GM19372 (cell line): ENCODE measurements around the gene REXO4.

ENCODE experiments used
- ATAC-seq: cut with Tn5 transposase; IDR thresholded peaks from one replicate; pipeline ENCODE4 v1.9.1; 2021; ENCODE audit warnings: mild to moderate bottlenecking, low read depth, moderate library complexity; ENCODE audit not compliant: unreplicated experiment

The REXO4 gene, protein sequence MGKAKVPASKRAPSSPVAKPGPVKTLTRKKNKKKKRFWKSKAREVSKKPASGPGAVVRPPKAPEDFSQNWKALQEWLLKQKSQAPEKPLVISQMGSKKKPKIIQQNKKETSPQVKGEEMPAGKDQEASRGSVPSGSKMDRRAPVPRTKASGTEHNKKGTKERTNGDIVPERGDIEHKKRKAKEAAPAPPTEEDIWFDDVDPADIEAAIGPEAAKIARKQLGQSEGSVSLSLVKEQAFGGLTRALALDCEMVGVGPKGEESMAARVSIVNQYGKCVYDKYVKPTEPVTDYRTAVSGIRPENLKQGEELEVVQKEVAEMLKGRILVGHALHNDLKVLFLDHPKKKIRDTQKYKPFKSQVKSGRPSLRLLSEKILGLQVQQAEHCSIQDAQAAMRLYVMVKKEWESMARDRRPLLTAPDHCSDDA

DNA sequence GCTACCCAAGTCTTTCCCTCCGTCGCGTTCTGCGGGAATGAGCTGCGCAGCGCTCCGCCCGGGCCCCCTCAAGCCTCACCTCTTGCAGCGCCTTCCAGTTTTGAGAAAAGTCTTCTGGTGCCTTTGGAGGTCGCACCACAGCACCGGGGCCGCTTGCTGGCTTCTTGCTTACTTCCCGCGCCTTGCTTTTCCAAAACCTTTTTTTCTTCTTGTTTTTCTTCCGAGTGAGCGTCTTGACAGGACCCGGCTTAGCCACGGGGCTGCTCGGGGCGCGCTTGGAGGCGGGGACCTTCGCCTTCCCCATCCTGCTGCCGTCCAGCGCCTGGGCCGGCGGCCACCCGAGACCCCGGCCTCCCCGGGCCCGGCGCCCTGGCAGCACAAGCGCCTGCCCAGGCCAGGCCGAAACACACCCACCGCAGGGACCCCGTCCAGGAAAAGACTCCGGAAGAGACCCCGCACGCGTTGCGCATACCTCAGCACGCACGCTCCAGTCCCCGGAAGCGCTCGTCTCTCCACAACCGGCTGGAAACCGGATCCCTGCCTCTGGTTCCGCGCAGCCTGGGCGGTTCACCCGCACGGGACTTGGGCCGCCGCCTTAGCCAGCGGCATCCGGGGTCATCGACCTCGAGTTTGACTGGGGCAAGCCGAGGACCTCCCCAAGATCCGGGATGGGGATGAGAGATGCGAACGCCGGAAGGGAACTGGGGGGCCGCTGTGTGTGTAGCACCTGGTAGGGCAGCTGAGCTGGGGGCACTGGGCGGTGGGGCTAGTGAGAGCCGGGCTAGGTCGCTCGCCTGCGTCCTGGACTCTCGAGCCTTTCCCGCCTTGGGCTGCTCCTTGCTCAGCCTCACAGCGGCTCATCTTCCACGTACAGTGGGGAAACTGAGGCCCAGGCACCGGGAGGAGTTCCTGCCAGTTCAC is at the start of gene REXO4:
TSS of gene REXO4 (minus strand) at position 470 of the 921 bp plus-strand sequence. CDS start at position 304, 166 bp downstream.
- peak; percentile 80 for ATAC-seq

GRCh38 chr9:133467101-133467500 is 49.3 kb upstream of the REXO4 start:
- no peak for ATAC-seq

DNA sequence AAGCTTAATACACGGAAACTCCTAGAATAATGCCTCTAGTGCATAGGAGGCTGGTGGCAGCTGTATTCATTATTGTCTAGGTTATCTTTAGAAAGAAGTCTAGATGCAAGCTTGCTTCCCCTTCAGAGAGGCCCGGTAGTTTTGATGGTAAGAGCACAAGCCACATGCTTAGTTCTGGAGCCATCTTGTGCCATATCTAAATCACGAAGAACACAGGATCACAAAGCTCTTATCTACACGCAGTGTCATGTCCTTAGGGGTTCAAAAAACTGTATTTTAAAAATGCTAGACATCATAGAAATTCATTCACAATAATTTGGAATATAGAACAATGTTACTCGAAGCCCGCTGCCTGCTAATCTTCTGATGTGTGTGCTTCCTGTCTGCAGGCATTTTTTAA is 48.2 kb upstream of the REXO4 start:
- ATAC-seq = no peak

- ATAC-seq = no peak
Observed at GRCh38 chr9:133464638-133465037, 46.8 kb upstream of the REXO4 start.

DNA sequence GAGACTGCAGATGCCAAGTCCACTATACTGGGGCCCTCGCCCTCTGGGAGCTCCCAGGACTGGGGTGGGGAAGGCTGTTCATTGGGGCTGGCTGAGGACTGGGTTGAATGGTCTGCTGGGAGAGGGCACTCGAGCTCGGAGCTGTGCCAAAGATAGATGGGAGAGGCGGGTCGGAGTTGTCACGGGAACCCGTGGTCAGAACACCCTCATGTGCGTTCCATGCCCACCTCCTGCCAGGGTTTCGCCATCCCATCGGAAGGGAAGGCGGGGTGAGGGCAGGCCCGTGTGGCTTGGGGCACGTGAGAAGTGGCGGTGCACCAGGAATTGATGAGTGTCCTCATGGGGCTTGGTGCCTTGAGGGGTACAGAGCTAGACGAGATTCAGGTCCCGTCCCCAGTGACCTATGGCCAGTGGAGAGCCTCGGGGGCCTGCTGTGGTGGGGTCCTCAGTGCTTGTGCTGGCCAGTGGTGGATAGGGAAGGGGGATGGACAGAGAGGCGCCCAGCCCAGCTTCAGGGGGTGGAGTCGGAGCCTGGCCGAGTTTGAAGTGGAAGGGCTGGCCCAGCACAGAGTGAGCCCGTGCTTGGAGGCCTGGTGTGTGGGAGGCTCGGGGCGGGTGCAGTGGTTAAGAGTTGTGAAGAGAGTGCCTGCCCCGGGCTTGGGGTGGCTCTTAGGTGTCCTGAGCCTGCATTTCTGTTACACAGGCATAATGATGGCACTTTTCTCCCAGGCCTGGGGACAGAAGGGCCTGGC is 46.2 kb upstream of the REXO4 start:
- ATAC-seq = no peak

- ATAC-seq = no peak
Observed at GRCh38 chr9:133463234-133463863, 45.5 kb upstream of the REXO4 start.

DNA sequence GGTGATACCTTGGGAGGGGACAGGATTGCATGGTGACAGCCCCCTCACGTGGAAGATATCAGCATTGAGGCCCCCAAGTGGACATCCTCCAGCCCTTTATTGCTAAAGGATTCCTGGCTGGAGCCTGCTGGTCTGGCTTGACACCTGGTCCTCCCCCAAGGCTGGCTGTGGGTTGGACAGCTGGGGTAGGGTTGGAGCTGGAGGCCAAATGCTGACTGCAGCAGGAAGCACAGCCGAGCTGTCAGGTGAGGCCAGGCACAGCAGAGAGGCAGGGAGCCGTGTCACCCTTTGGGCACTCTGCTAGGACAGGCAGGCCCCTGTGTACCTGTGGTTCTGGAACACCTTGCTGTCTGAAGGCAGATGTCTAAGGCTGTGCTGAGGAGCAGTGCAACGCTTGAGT is 44.2 kb upstream of the REXO4 start:
- no peak for ATAC-seq

DNA sequence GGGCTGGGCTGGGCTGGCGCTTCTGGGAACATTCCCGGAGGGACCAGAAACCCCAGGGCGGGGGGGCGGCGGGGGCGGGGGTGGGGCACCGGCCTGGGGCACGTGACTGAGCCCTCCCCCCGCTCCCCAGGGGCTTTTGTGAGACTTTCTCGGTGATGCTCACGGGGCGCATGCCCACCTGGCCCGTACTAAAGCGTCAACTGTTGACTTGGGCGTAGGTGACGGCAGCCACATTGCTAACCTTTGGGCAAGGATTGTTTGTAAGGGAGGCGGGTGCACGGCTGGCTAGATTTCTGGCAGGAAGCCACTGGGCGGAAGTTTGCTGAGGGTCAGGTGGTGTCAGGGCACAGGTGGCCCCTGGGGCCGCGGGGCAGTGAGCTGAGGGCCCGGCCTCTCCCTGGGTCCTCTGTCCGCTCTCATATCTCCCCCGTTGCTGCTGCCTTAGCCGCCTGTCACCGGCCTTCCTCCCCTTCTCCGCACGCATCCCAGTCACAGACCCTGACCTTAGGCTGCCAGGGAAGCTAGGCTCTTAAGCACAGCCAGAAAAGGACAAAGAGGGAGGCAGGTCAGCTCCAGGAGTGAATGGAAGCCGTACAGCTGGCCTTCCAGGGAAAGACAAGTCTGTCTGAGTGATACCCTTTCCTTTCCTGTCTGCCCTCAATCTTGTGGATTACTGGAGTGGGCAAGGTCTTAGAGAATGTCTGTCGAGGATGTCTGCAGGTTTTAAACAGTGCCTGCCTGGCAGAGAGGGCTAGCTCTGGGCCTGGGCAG is 42.8 kb upstream of the REXO4 start:
- ATAC-seq = peak; percentile 34

DNA sequence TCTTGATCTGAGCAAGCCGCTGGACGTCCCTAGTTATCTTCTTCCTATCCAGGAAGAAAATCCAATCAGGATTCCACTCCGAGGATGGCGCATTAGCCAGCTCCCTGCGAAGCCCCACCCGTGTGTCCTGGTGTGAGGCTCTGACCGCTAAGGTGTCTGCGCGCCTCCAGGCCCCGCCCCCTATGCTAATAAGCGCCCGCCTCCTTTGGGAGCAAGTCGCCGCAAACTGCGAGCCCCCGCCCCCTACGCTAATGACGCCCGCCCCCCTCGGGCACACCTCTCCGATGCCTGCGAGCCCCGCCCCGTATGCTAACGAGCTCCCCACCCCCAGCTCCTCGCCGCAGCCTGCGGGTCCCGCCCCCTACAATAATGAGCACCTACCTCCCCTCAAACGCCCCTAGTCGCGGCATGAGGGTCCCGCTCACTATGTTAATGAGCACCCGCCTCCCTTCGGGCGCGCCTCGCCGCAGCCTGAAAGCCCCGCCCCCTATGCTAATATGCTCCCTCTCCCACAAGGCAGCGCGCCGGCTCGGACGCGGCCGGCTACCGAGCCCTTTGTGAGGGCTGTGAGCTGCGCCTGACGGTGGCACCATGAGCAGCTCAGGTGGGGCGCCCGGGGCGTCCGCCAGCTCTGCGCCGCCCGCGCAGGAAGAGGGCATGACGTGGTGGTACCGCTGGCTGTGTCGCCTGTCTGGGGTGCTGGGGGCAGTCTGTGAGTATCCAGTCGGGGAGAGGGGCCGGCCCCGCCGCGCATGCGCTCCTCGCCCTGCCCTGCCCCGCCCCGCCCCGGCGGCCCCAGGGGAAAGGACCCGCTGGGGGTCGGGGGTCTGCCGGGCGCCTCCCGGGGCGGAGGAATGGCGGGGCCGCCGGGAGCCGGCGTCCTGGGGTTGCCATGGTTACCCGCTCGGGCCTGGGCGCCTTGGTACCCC is 41.9 kb upstream of the REXO4 start, which contains the start of gene CACFD1:
TSS of gene CACFD1 (plus strand) at position 503 of the 929 bp plus-strand sequence. CDS start at position 592, 89 bp downstream.
- ATAC-seq = peak; percentile 66

DNA sequence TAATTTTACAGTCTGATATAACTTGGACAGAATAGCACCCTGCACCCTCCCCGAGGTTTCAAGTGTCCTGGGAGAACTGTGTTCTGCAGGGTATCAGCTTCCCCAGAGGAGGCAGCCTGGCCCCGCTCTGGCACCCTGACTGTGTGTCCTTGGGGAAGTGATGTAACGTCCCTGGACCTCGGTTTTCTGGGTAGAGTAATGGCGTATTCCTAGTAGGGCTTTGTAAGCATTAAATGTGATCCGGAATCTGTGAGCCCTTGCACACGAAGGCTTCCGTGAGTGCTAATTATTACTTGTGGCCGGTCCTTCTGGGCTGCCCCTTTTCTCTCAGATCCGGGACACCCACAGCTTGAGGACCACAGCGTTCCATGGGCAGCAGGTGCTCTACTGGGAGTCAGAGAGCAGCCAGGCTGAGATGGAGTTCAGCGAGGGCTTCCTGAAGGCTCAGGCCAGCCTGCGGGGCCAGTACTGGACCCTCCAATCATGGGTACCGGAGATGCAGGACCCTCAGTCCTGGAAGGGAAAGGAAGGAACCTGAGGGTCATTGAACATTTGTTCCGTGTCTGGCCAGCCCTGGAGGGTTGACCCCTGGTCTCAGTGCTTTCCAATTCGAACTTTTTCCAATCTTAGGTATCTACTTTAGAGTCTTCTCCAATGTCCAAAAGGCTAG is 41.0 kb upstream of the REXO4 start:
- ATAC-seq = no peak

DNA sequence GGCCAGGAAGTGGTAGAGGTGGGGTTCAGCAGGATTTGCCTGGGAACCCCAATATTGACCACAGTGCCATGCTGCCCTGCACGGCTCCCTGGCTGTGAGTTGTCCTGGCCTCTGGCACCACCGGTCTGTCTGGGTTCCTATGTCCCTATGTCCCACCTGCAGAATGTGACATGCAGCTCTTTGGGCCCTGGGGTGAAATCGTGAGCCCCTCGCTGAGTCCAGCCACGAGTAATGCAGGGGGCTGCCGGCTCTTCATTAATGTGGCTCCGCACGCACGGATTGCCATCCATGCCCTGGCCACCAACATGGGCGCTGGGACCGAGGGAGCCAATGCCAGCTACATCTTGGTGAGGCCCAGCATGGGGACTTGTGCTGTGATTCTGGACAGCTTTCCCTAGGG is 39.9 kb upstream of the REXO4 start:
- ATAC-seq = no peak

GRCh38 chr9:133457233-133457632 is 39.4 kb upstream of the REXO4 start:
- no peak for ATAC-seq

DNA sequence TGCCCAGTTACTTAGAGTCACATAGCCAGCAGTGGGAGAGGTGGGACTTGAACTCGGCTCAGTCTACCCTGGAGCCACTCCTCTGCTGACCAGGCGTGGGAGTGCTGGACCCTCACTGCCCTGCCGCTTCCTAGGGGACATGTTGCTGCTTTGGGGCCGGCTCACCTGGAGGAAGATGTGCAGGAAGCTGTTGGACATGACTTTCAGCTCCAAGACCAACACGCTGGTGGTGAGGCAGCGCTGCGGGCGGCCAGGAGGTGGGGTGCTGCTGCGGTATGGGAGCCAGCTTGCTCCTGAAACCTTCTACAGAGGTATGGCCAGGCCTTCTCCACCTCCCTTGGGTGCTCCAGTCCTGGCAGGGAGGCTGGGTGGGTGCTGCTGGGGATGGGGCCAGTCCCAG is 38.6 kb upstream of the REXO4 start:
- no peak for ATAC-seq

- ATAC-seq = no peak
Observed at GRCh38 chr9:133455936-133456335, 38.1 kb upstream of the REXO4 start.

DNA sequence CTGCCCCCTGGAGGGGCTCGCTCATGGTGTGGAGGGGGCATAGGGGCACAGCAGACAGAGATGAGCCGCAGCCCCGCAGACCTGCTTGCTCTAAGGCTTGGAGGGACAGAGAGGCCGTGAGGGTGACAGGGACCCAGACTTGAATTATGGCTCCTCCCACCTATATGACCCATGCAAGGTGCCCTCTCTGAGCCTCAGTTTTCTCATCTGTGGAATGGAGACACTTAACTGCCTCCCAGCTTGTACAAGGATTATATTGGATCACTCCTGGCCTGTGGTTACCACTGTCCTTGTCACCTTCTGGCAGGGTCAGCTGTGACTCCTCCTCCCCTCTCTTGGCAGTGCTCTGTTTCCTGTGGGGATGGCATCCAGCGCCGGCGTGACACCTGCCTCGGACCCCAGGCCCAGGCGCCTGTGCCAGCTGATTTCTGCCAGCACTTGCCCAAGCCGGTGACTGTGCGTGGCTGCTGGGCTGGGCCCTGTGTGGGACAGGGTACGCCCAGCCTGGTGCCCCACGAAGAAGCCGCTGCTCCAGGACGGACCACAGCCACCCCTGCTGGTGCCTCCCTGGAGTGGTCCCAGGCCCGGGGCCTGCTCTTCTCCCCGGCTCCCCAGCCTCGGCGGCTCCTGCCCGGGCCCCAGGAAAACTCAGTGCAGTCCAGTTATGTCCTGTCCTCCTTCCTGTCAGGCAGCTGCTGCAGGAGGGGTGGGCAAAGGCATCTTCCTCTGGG is 37.3 kb upstream of the REXO4 start:
- no peak for ATAC-seq

DNA sequence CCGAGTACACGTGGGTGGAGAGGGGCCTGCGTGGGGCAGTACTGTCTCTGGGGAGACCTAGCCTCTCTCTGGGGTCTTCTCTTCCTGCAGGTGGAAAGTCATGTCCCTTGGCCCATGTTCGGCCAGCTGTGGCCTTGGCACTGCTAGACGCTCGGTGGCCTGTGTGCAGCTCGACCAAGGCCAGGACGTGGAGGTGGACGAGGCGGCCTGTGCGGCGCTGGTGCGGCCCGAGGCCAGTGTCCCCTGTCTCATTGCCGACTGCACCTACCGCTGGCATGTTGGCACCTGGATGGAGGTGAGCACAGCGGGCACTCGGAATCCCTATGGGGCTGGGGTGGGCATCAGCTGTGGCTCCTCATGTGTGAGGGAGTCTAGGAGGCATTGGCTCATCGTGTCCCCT is 36.5 kb upstream of the REXO4 start:
- no peak for ATAC-seq

DNA sequence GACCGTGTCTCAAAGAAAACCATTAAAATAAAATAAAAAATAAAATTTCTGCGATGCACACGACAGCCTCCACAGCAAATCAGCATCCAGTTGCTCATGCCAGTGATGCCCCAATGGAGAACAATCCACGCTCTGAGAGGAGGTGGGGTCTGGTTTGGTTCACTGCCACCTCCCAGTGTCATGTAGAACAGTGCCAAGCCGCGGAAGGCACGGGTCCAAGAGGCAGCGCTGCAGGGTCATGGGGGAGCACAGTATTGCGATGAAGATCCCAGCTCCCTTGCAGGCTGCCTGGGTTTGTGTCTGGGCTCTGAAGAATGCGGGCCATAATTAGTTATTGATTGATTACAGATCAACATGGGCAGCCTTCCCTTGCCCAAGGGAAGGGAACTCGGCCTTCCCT is 35.8 kb upstream of the REXO4 start:
- ATAC-seq = no peak
